NCI-H1105 (cell line): ENCODE results near the gene CLOCK.

ENCODE experiments used
- DNase-seq: peaks from one replicate; lab custom pipeline; 2025; lab: John Stamatoyannopoulos, UW

The CLOCK gene

GRCh38 chr4:55539658-55540057, 7.1 kb downstream of the CLOCK start:
- no peak for DNase-seq

GRCh38 chr4:55538531-55538930, 8.2 kb downstream of the CLOCK start:
- no peak for DNase-seq

GRCh38 chr4:55534306-55534705, 12.4 kb downstream of the CLOCK start:
- DNase-seq: no peak

GRCh38 chr4:55530691-55531090, 16.0 kb downstream of the CLOCK start:
- DNase-seq: no peak

GRCh38 chr4:55530167-55530566, 16.5 kb downstream of the CLOCK start:
- no peak for DNase-seq

GRCh38 chr4:55528491-55528890, 18.2 kb downstream of the CLOCK start:
- no peak for DNase-seq

- no peak for DNase-seq
These were observed 21.7 kb downstream of the CLOCK start for GRCh38 chr4:55524844-55525571.

- no peak for DNase-seq
These were observed 28.3 kb downstream of the CLOCK start for GRCh38 chr4:55518442-55518841.

GRCh38 chr4:55517526-55518229, 29.0 kb downstream of the CLOCK start:
- DNase-seq: no peak

GRCh38 chr4:55512922-55513571, 33.7 kb downstream of the CLOCK start:
- DNase-seq: no peak

GRCh38 chr4:55512077-55512476, 34.6 kb downstream of the CLOCK start:
- no peak for DNase-seq

GRCh38 chr4:55510685-55511084, 36.0 kb downstream of the CLOCK start:
- no peak for DNase-seq

- DNase-seq: no peak
These were observed 37.4 kb downstream of the CLOCK start for GRCh38 chr4:55509266-55509665.

GRCh38 chr4:55507612-55508011, 39.1 kb downstream of the CLOCK start:
- DNase-seq: no peak

- no peak for DNase-seq
These were observed 43.5 kb downstream of the CLOCK start for GRCh38 chr4:55503169-55503568.

- no peak for DNase-seq
These were observed 46.6 kb downstream of the CLOCK start for GRCh38 chr4:55500072-55500471.

- DNase-seq: no peak
These were observed 47.2 kb downstream of the CLOCK start for GRCh38 chr4:55499495-55499894.

- no peak for DNase-seq
These were observed 48.7 kb downstream of the CLOCK start for GRCh38 chr4:55498051-55498450.

GRCh38 chr4:55491486-55491885, 55.2 kb downstream of the CLOCK start:
- DNase-seq: no peak

- DNase-seq: no peak
These were observed 58.0 kb downstream of the CLOCK start for GRCh38 chr4:55488716-55489115.

- DNase-seq: no peak
These were observed 60.9 kb downstream of the CLOCK start for GRCh38 chr4:55485821-55486220.

GRCh38 chr4:55483315-55483714, 63.4 kb downstream of the CLOCK start:
- DNase-seq: no peak
